ENCODE results near the gene SPATA24.
"Not testable (repeated sequence)": the region's sequence is repeated elsewhere in the genome, so short reads cannot be mapped to it uniquely, and the experiment has no call there.

Gene SPATA24

DNA sequence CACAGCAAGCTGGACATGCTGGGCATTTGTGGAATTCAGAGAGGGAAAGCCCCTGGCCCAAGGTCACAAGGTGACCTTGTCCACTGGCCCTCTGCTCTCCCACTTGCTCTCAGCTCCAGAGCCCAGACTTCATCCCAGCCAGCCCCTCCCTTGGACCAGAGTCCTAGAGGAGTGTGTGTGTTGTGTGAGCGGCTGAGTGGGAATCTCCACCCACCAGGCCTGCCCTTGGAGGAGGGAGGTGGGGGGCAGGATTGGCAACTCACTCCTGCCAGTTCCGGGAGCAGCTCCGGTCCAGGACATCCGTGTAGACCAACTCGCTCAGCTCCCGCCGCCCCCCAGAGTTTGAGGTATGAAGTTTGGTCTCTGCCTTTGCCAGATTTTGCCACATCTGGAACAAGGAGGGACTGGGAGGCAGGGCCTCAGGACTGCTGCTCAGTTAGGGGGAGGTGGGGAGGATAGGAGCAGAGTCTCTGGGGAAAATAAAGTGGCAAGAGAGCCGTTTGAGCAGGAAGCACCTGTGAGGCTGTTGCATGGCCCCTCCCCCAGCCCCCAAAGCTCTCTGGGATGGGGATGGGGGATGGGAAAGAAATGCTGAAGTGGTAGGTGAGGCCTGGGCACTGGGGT, 15.6 kb downstream of the SPATA24 start:
- H3K4me1 ChIP-seq (ENCODE audit: control insufficient read depth, insufficient read depth, low read length): peaks cover 7% of the 10 kb centered on the region
- H3K27ac ChIP-seq (ENCODE audit: insufficient read depth, low read depth, low read length, poor library complexity, severe bottlenecking): no peak overlapping the region
- WGBS, 2 experiments: 56 to 61% methylated on average over 8 of the region's 8 CpGs
- no peak overlapping the region for H3K4me3 ChIP-seq (ENCODE audit: insufficient read depth, low read depth, low read length)
- H3K36me3 ChIP-seq (ENCODE audit: control insufficient read depth, insufficient read depth, low read length): no peaks in the 10 kb centered on the region
- peaks cover 23% of the 10 kb centered on the region for H3K27me3 ChIP-seq (ENCODE audit: control insufficient read depth, insufficient read depth, low read length, poor library complexity, severe bottlenecking)
- no peaks in the 10 kb centered on the region for H3K9me3 ChIP-seq (ENCODE audit: control insufficient read depth, low read length)

DNA sequence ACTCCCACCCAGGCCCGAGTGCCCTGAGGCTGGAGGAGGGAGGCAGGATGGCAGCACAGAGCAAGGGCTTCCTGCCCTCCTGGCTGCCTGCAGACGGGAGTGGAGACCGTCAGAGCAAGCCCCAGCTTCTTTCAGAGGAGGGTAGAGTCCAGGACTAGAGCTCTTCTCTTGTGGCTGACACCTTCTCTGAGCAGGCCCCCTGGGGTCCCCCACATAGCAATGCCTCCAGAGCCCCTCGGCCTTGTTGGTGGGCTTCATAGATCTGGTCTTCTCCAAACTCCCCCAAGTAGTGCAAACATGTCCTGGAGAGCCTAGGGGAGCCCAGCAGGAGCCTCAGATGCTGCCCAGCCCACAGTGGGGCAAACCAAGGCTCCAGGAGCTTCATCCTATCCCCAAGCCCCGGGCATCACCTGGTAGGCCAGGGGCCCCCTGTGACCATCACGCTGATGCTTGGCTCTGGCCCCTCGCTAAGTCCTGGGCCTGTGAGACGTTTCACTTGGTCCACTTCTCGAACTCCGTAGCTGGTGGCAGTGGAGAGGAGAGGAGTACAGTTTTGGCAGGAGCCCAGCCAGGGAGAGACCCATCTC, 16.2 kb downstream of the SPATA24 start:
- 89% methylated on average over 10 of the region's 10 CpGs for WGBS, 2 experiments
- Histone ChIP-seq H3K4me3 (ENCODE audit: insufficient read depth, low read depth, low read length) (no peak overlapping the region), H3K27ac (ENCODE audit: insufficient read depth, low read depth, low read length, poor library complexity, severe bottlenecking) (no peak overlapping the region), H3K4me1 (ENCODE audit: control insufficient read depth, insufficient read depth, low read length) (peaks cover 7% of the 10 kb centered on the region), H3K36me3 (ENCODE audit: control insufficient read depth, insufficient read depth, low read length) (no peaks in the 10 kb centered on the region), H3K27me3 (ENCODE audit: control insufficient read depth, insufficient read depth, low read length, poor library complexity, severe bottlenecking) (peaks cover 17% of the 10 kb centered on the region), H3K9me3 (ENCODE audit: control insufficient read depth, low read length) (no peaks in the 10 kb centered on the region)

DNA sequence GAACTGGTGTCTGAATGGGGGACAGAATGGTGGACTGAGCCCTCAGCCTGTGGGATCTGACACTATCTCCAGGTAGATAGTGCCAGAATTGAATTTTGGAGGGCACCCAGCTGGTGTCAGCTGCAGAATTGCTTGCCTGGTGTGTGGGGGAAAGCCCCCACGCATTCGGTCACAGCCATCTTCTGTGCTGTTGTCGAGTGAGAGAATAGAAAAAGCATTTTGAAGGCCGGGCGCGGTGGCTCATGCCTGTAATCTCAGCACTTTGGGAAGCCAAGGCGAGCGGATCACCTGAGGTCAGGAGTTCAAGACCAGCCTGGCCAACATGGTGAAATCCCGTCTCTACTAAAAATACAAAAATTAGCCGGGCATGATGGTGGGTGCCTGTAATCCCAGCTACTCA, 16.9 kb downstream of the SPATA24 start:
- H3K4me1 ChIP-seq (ENCODE audit: control insufficient read depth, insufficient read depth, low read length); H3K36me3 ChIP-seq (ENCODE audit: control insufficient read depth, insufficient read depth, low read length); H3K27ac ChIP-seq (ENCODE audit: insufficient read depth, low read depth, low read length, poor library complexity, severe bottlenecking); H3K4me3 ChIP-seq (ENCODE audit: insufficient read depth, low read depth, low read length); H3K27me3 ChIP-seq (ENCODE audit: control insufficient read depth, insufficient read depth, low read length, poor library complexity, severe bottlenecking); H3K9me3 ChIP-seq (ENCODE audit: control insufficient read depth, low read length): not testable (repeated sequence)
- WGBS, 2 experiments: 93 to 94% methylated on average over 10 of the region's 10 CpGs

DNA sequence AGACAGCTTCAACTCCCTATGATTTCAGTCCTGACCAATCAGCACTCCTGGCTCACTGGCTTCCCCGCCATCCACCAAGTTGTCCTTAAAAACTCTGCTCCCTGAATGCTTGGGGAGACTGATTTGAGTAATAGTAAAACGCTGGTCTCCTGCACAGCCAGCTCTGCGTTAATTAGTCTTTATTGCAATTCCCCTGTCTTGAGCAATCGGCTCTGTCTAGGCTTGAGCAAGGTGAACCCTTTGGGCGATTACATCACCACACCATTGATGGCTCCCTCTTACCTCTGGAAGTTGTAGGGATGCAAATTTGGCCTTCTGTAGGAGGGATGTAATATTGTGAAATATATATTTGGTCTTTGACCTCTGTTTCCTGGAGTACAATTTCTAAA, 17.8 kb downstream of the SPATA24 start:
- Histone ChIP-seq H3K27ac (ENCODE audit: insufficient read depth, low read depth, low read length, poor library complexity, severe bottlenecking) (no peak overlapping the region), H3K4me1 (ENCODE audit: control insufficient read depth, insufficient read depth, low read length) (peaks cover 7% of the 10 kb centered on the region)
- WGBS, 2 experiments: 91% methylated on average over 4 to 5 of the region's 5 CpGs

DNA sequence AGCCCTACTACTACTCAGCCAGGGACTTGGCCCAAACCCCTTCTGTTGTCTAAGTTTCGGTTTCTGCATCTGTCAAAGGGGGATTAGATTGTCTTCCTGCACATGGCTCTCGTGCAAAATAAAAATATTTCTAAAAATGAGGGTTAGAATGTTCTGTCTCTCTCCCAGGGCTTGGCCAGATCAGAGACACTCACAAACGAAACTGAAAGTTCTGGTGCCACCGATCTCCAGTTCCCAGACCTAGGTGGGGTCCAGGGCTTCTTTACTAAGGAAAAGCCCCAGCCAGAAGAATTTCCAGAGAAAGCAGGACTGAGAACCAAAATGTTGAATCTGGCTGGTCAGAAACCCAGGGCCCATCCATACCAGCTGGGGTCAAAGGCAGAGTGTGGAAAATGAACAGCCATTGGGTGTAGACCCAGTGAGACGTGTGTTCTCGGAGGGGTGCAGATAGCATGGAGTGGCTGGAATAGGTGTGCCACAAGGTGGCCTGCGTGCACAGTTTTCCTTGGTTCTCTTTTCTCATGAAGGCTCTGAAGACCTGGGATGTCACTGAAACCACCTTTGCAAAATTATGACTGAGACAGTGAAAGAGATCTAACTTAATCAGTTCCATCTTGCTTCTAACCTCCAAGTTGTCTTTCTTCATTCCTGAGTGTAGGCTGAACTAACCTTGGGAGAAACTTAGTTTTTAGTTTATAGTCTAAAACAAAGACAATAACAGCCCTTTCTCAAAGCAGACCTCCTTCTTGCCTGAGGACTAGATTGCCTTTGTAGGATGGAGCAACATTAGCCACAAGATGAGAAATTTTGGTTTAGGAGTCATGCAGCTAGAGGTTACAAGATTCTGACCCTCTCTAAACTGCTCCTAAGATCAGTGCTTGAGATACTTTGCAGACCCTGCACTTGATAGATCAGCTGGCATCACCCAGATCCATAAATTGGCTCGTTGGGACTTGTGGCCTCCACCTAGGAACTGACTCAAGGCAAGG, 18.5 kb downstream of the SPATA24 start:
- Histone ChIP-seq H3K4me3 (ENCODE audit: insufficient read depth, low read depth, low read length) (no peak overlapping the region), H3K27ac (ENCODE audit: insufficient read depth, low read depth, low read length, poor library complexity, severe bottlenecking) (no peak overlapping the region)

More for the DNA sequence above, 17.8 kb downstream of the SPATA24 start:
- H3K4me3 ChIP-seq (ENCODE audit: insufficient read depth, low read depth, low read length): no peak overlapping the region
- H3K27me3 ChIP-seq (ENCODE audit: control insufficient read depth, insufficient read depth, low read length, poor library complexity, severe bottlenecking): peaks cover under 1% of the 10 kb centered on the region
- no peaks in the 10 kb centered on the region for H3K9me3 ChIP-seq (ENCODE audit: control insufficient read depth, low read length)
- no peaks in the 10 kb centered on the region for H3K36me3 ChIP-seq (ENCODE audit: control insufficient read depth, insufficient read depth, low read length)

DNA sequence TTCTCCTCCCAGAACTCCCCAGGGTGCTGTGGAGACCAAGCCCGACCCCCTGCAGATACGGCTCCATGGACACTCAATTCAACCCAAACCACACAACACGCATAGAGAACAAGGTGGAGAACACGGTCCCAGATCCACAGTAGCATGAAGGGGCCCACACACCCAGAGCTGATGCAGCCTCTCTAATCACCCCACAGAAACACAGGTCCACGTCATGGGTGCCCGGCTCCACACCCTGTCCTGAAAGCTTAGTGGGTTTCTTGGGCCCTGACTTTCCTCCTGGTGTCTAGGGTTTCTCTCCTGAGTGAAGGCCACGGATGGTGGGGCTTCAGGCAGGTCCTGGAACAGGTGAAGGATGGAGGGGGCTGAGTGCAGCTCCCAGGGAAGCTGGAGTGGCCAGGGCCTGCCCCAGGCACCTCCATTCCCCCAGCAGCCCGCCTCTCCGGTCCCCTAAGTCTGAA, 19.3 kb downstream of the SPATA24 start:
- Histone ChIP-seq H3K36me3 (ENCODE audit: control insufficient read depth, insufficient read depth, low read length) (no peaks in the 10 kb centered on the region), H3K9me3 (ENCODE audit: control insufficient read depth, low read length) (no peaks in the 10 kb centered on the region), H3K27ac (ENCODE audit: insufficient read depth, low read depth, low read length, poor library complexity, severe bottlenecking) (no peak overlapping the region), H3K4me1 (ENCODE audit: control insufficient read depth, insufficient read depth, low read length) (peaks cover 7% of the 10 kb centered on the region), H3K4me3 (ENCODE audit: insufficient read depth, low read depth, low read length) (no peak overlapping the region), H3K27me3 (ENCODE audit: control insufficient read depth, insufficient read depth, low read length, poor library complexity, severe bottlenecking) (no peaks in the 10 kb centered on the region)
- 93 to 95% methylated on average over 9 of the region's 9 CpGs for whole genome bisulfite sequencing, 2 experiments

More for the DNA sequence above, 18.5 kb downstream of the SPATA24 start:
- H3K9me3 ChIP-seq (ENCODE audit: control insufficient read depth, low read length): no peaks in the 10 kb centered on the region
- no peaks in the 10 kb centered on the region for H3K36me3 ChIP-seq (ENCODE audit: control insufficient read depth, insufficient read depth, low read length)
- 92 to 93% methylated on average over 8 of the region's 8 CpGs for WGBS, 2 experiments
- no peaks in the 10 kb centered on the region for H3K27me3 ChIP-seq (ENCODE audit: control insufficient read depth, insufficient read depth, low read length, poor library complexity, severe bottlenecking)
- peaks cover 7% of the 10 kb centered on the region for H3K4me1 ChIP-seq (ENCODE audit: control insufficient read depth, insufficient read depth, low read length)

DNA sequence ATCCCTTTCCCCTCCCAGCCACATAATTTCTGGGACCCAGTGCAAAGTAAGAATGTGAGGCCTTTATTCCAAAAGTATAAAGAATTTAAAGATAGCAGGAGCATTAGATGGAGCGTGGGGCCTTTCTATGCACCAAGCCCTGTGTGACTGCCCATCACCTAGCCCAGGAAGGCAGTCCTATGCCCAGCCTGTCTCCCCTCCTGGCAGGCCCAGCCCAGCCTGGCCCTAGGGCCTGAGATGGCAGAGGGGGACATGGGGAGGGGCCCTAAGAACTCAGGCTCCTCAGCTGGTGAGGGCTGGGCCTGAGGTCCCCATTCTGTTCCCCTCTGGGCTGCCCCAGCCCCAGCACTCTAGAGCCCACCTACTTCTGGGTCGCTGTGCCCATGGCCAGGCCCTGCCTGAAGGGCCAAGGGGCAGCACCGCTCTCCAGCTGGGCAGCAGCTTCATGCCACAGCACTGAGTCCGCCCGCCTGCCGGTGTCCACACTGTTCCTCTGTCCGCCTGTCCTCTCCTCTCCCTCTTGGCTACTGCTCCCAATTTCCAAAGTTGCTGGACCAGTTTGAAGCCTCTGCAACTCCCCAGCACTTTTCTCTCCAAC, 19.8 kb downstream of the SPATA24 start:
- H3K4me3 ChIP-seq (ENCODE audit: insufficient read depth, low read depth, low read length): no peak overlapping the region
- H3K4me1 ChIP-seq (ENCODE audit: control insufficient read depth, insufficient read depth, low read length): peaks cover 7% of the 10 kb centered on the region
- no peak overlapping the region for H3K27ac ChIP-seq (ENCODE audit: insufficient read depth, low read depth, low read length, poor library complexity, severe bottlenecking)
- no peaks in the 10 kb centered on the region for H3K36me3 ChIP-seq (ENCODE audit: control insufficient read depth, insufficient read depth, low read length)
- WGBS, 2 experiments: 78 to 83% methylated on average over 7 of the region's 7 CpGs
- H3K9me3 ChIP-seq (ENCODE audit: control insufficient read depth, low read length): no peaks in the 10 kb centered on the region
- H3K27me3 ChIP-seq (ENCODE audit: control insufficient read depth, insufficient read depth, low read length, poor library complexity, severe bottlenecking): no peaks in the 10 kb centered on the region

DNA sequence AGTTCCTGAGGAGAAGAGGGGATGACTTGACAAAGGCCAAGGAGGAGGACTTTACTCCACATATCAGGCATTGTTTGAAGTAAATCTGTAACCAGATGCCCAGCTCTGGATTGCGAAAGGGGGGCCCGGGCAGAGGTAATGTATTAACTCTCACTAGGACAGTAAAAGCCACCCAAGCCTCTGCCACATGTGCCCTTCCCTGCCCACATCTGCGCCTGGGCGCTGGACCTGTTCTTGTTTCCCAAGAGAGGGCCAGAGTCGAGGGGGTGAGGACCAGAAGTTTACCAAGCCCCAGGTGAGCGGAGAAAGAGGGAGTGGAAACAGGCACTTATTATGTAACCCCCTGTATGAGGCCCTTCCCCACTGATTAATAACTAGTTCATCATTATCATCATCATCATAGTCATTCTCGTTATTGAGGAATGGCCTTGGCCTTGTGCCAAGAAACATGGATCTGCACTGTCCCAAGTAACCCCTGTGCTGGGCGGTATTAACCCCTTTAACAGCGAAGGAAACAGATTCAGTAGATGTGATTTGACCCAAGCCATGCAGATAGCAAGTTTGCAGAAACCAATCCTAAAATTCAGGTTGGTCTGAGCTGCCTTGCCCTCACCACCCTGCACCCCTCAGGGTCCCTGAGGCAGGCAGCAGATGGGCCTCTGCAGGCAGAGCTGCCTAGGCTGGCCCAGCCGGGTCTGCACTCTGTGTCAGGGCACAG, 20.5 kb downstream of the SPATA24 start, which contains the start of gene SLC23A1:
TSS of gene SLC23A1 (minus strand) at position 23 of the 718 bp plus-strand sequence. CDS start 44 bp downstream, outside the sequence.
- WGBS, 2 experiments: 92% methylated on average over 10 of the region's 10 CpGs
- Histone ChIP-seq H3K4me1 (ENCODE audit: control insufficient read depth, insufficient read depth, low read length) (peaks cover 7% of the 10 kb centered on the region), H3K9me3 (ENCODE audit: control insufficient read depth, low read length) (no peaks in the 10 kb centered on the region), H3K27me3 (ENCODE audit: control insufficient read depth, insufficient read depth, low read length, poor library complexity, severe bottlenecking) (no peaks in the 10 kb centered on the region), H3K4me3 (ENCODE audit: insufficient read depth, low read depth, low read length) (no peak within 1 kb of the TSS), H3K27ac (ENCODE audit: insufficient read depth, low read depth, low read length, poor library complexity, severe bottlenecking) (no peak within 1 kb of the TSS), H3K36me3 (ENCODE audit: control insufficient read depth, insufficient read depth, low read length) (no peaks in the 10 kb centered on the region)

DNA sequence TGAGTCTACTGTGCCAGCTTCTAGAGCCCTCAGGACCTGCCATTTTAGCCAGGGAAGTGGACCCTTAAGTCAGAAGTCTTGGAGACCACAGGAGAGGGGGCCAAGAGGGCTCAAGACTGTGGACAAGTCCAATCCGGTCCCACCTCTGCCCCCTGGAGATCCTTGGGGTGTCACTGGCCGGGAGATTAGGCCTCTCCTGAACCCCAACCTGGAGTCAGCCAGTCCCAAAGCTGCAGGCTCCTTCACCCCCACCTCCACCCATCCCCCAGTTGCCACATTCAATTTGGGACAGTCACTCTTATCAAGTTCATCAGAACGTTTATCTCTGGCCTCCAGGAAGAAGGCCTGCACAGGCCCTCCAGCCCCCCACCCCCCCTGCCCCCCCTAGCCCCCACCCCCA, 21.1 kb downstream of the SPATA24 start:
- peaks cover under 1% of the 10 kb centered on the region for H3K4me1 ChIP-seq (ENCODE audit: control insufficient read depth, insufficient read depth, low read length)
- H3K27me3 ChIP-seq (ENCODE audit: control insufficient read depth, insufficient read depth, low read length, poor library complexity, severe bottlenecking): no peaks in the 10 kb centered on the region
- 82 to 93% methylated on average over 2 of the region's 3 CpGs for WGBS, 2 experiments
- no peaks in the 10 kb centered on the region for H3K9me3 ChIP-seq (ENCODE audit: control insufficient read depth, low read length)
- H3K4me3 ChIP-seq (ENCODE audit: insufficient read depth, low read depth, low read length): no peak overlapping the region
- no peaks in the 10 kb centered on the region for H3K36me3 ChIP-seq (ENCODE audit: control insufficient read depth, insufficient read depth, low read length)
- H3K27ac ChIP-seq (ENCODE audit: insufficient read depth, low read depth, low read length, poor library complexity, severe bottlenecking): no peak overlapping the region
